Lung (tissue), 12 donors: Measurements from ENCODE around the gene SLTM. TPM values are rescaled to one million over a fixed set of nuclear protein-coding genes. Genes with fewer than 3 reads are reported as not detected.
"Not testable (repeated sequence)": the region's sequence is repeated elsewhere in the genome, so short reads cannot be mapped to it uniquely, and the experiment has no call there.

ENCODE experiments used
- ATAC-seq: fragments of 200-7000 bp; cut with Tn5 transposase; one replicate; pipeline ENCODE4 v1.9.1; 2020; ENCODE audit warnings: moderate number of reproducible peaks; ENCODE audit not compliant: insufficient read depth, low FRiP score
- DNase-seq, 3 donors: peaks; one replicate each; pipeline ENCODE4 v3.0.0-alpha.2; 2013 to 2017
- H3K27ac ChIP-seq, 2 donors: one replicate each; pipeline ENCODE4 v1.5.1; 2013; ENCODE audit warnings: mild to moderate bottlenecking in 2 of 2, moderate library complexity in 2 of 2, control low read depth in 1 of 2, inconsistent platforms in 1 of 2, low read depth in 1 of 2, low read length in 1 of 2
- H3K27me3 ChIP-seq, 3 donors: one replicate each; pipeline ENCODE4 v1.5.1; 2013; ENCODE audit warnings: low read length in 2 of 3; ENCODE audit not compliant: control insufficient read depth in 3 of 3, insufficient read depth in 3 of 3
- H3K36me3 ChIP-seq, 4 donors: one replicate each; pipeline ENCODE4 v1.5.1; 2013; ENCODE audit warnings: low read length in 4 of 4, mild to moderate bottlenecking in 1 of 4, moderate library complexity in 1 of 4; ENCODE audit not compliant: control insufficient read depth in 4 of 4, insufficient read depth in 4 of 4
- H3K4me1 ChIP-seq, 5 donors: one replicate each; pipeline ENCODE4 v1.5.1; 2013; ENCODE audit warnings: low read length in 5 of 5, mild to moderate bottlenecking in 2 of 5, moderate library complexity in 1 of 5; ENCODE audit not compliant: control insufficient read depth in 5 of 5, insufficient read depth in 5 of 5
- H3K4me3 ChIP-seq: one replicate; pipeline ENCODE4 v1.5.1; 2013; ENCODE audit warnings: mild to moderate bottlenecking, control low read depth, moderate library complexity
- H3K9ac ChIP-seq, 2 donors: one replicate each; pipeline ENCODE4 v1.5.1; 2013; ENCODE audit warnings: low read length in 2 of 2, control low read depth in 1 of 2; ENCODE audit not compliant: insufficient read depth in 1 of 2
- H3K9me3 ChIP-seq, 4 donors: one replicate each; pipeline ENCODE4 v1.5.1; 2013; ENCODE audit warnings: low read length in 3 of 4, mild to moderate bottlenecking in 1 of 4, moderate library complexity in 1 of 4; ENCODE audit not compliant: control insufficient read depth in 4 of 4, insufficient read depth in 3 of 4
- CTCF ChIP-seq: IDR thresholded peaks from 2 replicates; pipeline ENCODE4 v1.5.1; 2012; ENCODE audit warnings: mild to moderate bottlenecking; ENCODE audit errors: control extremely low read depth, extremely low read depth
- WGBS, 2 donors: extraction: QIAGEN DNeasy Blood & Tissue Kit; methylation state at CpG; one replicate each; pipeline ENCODE4 v1.1.7; 2013; 5-methylcytosine and 5-hydroxymethylcytosine counted together
- polyA plus RNA-seq, 2 donors: library from polyadenylated mRNA; stranded (reverse); fragments of 200-250 nt; gene quantifications; one replicate each; pipeline ENCODE4 v1.2.1, GENCODE V29; 2013
- total RNA-seq, 2 donors: library from RNA; depleted of rRNA in 1 of 2; stranded (reverse); fragments of >200 nt in 1 of 2; gene quantifications; one replicate each; pipeline ENCODE4 v1.2.1, GENCODE V29; 2014 to 2021
- donor health status: control.
- donor health status: control.
- donor health status: Bipolar disorder and iron deficiency.
- donor health status: healthy.
- donor health status: DM: yes; HTN: yes; CAD: no.

Gene SLTM
- total and polyA plus RNA-seq, 4 donors, result 46.0 to 164 (median 67.4) TPM

GRCh38 chr15:58852347-58852746 is 81.1 kb downstream of the SLTM start:
- no peak for TF ChIP-seq CTCF
- WGBS, 2 donors, result 85 to 87% methylated on average over 5 of the region's 5 CpGs
- H3K27ac ChIP-seq, result no peak overlapping the region
- peaks cover 0 to 11% (median 6%) of the 10 kb centered on the region in 4 donors for H3K36me3 ChIP-seq
- no peaks in the 10 kb centered on the region for H3K27me3 ChIP-seq
- H3K4me1 ChIP-seq, result no peaks in the 10 kb centered on the region
- no peak overlapping the region for H3K4me3 ChIP-seq
- no peak overlapping the region for H3K9ac ChIP-seq
- ATAC-seq (no peak), DNase-seq (no peak)
- H3K9me3 ChIP-seq, result no peaks in the 10 kb centered on the region

GRCh38 chr15:58851205-58851604 is 82.3 kb downstream of the SLTM start:
- peaks cover 0 to 11% (median 6%) of the 10 kb centered on the region in 4 donors for H3K36me3 ChIP-seq
- 96 to 100% methylated on average over 3 of the region's 3 CpGs for WGBS, 2 donors
- not testable (repeated sequence) for H3K9ac ChIP-seq, H3K9me3 ChIP-seq, H3K4me1 ChIP-seq, DNase-seq, ATAC-seq, H3K27ac ChIP-seq, H3K27me3 ChIP-seq, H3K4me3 ChIP-seq

GRCh38 chr15:58842713-58843396 is 90.6 kb downstream of the SLTM start:
- no peaks in the 10 kb centered on the region for H3K27me3 ChIP-seq
- H3K36me3 ChIP-seq, result peaks cover 0 to 4% (median 1%) of the 10 kb centered on the region in 4 donors
- H3K9ac ChIP-seq, result no peak overlapping the region
- H3K4me1 ChIP-seq, result no peaks in the 10 kb centered on the region
- 94 to 98% methylated on average over 4 of the region's 4 CpGs for WGBS, 2 donors
- H3K4me3 ChIP-seq, result no peak overlapping the region
- TF ChIP-seq CTCF, result no peak
- no peak for DNase-seq
- no peak for ATAC-seq
- no peak overlapping the region for H3K27ac ChIP-seq
- H3K9me3 ChIP-seq, result no peaks in the 10 kb centered on the region

- H3K9me3 ChIP-seq, result no peaks in the 10 kb centered on the region
- no peaks in the 10 kb centered on the region for H3K4me1 ChIP-seq
- no peak overlapping the region for H3K4me3 ChIP-seq
- DNase-seq, result no peak
- 88 to 92% methylated on average over 8 of the region's 8 CpGs for WGBS, 2 donors
- no peak for TF ChIP-seq CTCF
- no peak overlapping the region for H3K9ac ChIP-seq
- H3K27me3 ChIP-seq, result no peaks in the 10 kb centered on the region
- no peak for ATAC-seq
- H3K36me3 ChIP-seq, result peaks cover 0 to 3% (median under 1%) of the 10 kb centered on the region in 4 donors
- H3K27ac ChIP-seq, result no peak overlapping the region
Observed at GRCh38 chr15:58840048-58840447, 93.4 kb downstream of the SLTM start.
